ENCODE data around the gene CHD9. TPM values are rescaled to one million over a fixed set of nuclear protein-coding genes. Genes with fewer than 3 reads are reported as not detected.

The CHD9 gene
- total and polyA plus RNA-seq, 4 donors, result 6.2 to 46.6 (median 32.5) TPM

- TF ChIP-seq ZBTB33 (IDR thresholded peaks at IDR 0.05), result no peak
- TF ChIP-seq, protein P1, sequence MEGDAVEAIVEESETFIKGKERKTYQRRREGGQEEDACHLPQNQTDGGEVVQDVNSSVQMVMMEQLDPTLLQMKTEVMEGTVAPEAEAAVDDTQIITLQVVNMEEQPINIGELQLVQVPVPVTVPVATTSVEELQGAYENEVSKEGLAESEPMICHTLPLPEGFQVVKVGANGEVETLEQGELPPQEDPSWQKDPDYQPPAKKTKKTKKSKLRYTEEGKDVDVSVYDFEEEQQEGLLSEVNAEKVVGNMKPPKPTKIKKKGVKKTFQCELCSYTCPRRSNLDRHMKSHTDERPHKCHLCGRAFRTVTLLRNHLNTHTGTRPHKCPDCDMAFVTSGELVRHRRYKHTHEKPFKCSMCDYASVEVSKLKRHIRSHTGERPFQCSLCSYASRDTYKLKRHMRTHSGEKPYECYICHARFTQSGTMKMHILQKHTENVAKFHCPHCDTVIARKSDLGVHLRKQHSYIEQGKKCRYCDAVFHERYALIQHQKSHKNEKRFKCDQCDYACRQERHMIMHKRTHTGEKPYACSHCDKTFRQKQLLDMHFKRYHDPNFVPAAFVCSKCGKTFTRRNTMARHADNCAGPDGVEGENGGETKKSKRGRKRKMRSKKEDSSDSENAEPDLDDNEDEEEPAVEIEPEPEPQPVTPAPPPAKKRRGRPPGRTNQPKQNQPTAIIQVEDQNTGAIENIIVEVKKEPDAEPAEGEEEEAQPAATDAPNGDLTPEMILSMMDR (IDR thresholded peaks at IDR 0.05; ENCODE audit: low read depth, low read length, missing input control), result no peak
Observed at GRCh38 chr16:53168744-53169143, 114.0 kb downstream of the CHD9 start (continued).

DNA sequence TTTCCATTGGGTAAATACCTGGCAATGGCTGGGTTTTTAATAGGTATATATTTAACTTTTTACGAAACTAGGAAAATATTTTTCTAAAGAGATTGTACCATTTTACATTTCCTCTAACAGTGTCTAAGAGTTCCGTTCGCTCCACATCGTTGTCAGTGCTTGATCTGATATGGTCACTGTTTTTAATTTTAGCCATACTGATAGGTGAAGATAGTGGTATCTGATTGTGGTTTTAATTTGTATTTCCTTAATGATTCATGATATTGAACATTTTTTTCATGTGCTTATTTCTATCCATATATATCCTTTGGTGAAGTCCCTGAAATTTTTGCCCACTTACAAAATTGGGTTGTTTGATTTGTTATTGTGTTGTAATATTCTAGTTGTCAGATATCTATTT, 117.7 kb downstream of the CHD9 start:
- no peaks in the 10 kb centered on the region for H3K9me3 ChIP-seq (ENCODE audit: control insufficient read depth in 4 of 4, low read length in 3 of 4)
- no peak for TF ChIP-seq ATF3 (IDR thresholded peaks at IDR 0.05)
- TF ChIP-seq RAD21 (IDR thresholded peaks at IDR 0.05), result no peak
- no peak for TF ChIP-seq FOXA1 (IDR thresholded peaks at IDR 0.05)
- no peak for TF ChIP-seq HNF4G (IDR thresholded peaks at IDR 0.05)
- TF ChIP-seq JUND (IDR thresholded peaks at IDR 0.05), result no peak
- no peak for TF ChIP-seq NR2F2 (IDR thresholded peaks at IDR 0.05)
- TF ChIP-seq ZBTB33 (IDR thresholded peaks at IDR 0.05), result no peak
- no peak for TF ChIP-seq SP1 (IDR thresholded peaks at IDR 0.05)
- no peak for TF ChIP-seq HNF4A (conservative IDR thresholded peaks at IDR 0.05)
- TF ChIP-seq GABPA (IDR thresholded peaks at IDR 0.05 in 1 of 2, conservative IDR thresholded peaks at IDR 0.05 in 1 of 2), result no peak
- TF ChIP-seq, protein P1 (IDR thresholded peaks at IDR 0.05; ENCODE audit: low read depth, low read length, missing input control), result no peak
- no peak for TF ChIP-seq FOXA2 (IDR thresholded peaks at IDR 0.05)
- 77% methylated on average over 4 of the region's 4 CpGs for WGBS
- no peak overlapping the region for H3K27ac ChIP-seq (ENCODE audit: low read depth in 1 of 2, low read length in 2 of 2)
- no peak overlapping the region for H3K4me3 ChIP-seq (ENCODE audit: low read depth in 1 of 3, low read length in 3 of 3)
- no peaks in the 10 kb centered on the region for H3K27me3 ChIP-seq (ENCODE audit: control insufficient read depth in 4 of 4, insufficient read depth in 4 of 4, low read length in 3 of 4)
- H3K4me1 ChIP-seq (ENCODE audit: control insufficient read depth in 4 of 4, insufficient read depth in 4 of 4, low read length in 3 of 4), result no peaks in the 10 kb centered on the region
- H3K36me3 ChIP-seq (ENCODE audit: control insufficient read depth in 4 of 4, insufficient read depth in 3 of 4, low read depth in 1 of 4, low read length in 3 of 4), result peaks cover 0 to 3% (median 0%) of the 10 kb centered on the region in 4 donors
- H3K9ac ChIP-seq (ENCODE audit: low read depth in 1 of 2, low read length in 2 of 2), result peak overlapping the region in 1 of 2 donors; percentile 36
- DNase-seq (ENCODE audit: low spot score), result no peak

Data from liver (tissue), 9 donors.